IMR-90 (cell line): ENCODE measurements around the gene PAPPA. TPM values are rescaled to one million over a fixed set of nuclear protein-coding genes. Genes with fewer than 3 reads are reported as not detected.

Source experiments
- ATAC-seq: fragments of 200-7000 bp; cut with Tn5 transposase; 2 replicates; pipeline ENCODE4 v1.9.1; 2020; ENCODE audit warnings: low read depth, mild to moderate bottlenecking, moderate library complexity
- BruUV-seq: library from RNA; stranded (reverse); fragments of 400-500 nt; replicated peaks from 2 replicates; lab custom pipeline; 2021; lab: Mats Ljungman, UMichigan
- CTCF ChIA-PET: fragments of 300-600 bp; formaldehyde crosslinking; extraction: SDS; loops from one replicate; lab custom pipeline; 2021; ENCODE audit warnings: antibody characterized with exemption; lab: Yijun Ruan, JAX
- POLR2A ChIA-PET: fragments of 300-600 bp; sonication (Branson Sonifier 250); formaldehyde crosslinking; loops from one replicate; lab custom pipeline; 2022; ENCODE audit warnings: antibody characterized with exemption; ENCODE audit not compliant: unreplicated experiment; lab: Charles Lee
- DNase-seq: peaks from one replicate; pipeline ENCODE4 v3.0.0; 2013
- H2AFZ ChIP-seq: replicated peaks from 2 replicates; pipeline ENCODE3; 2013; ENCODE audit warnings: low read length, mild to moderate bottlenecking; ENCODE audit not compliant: poor library complexity
- H2AK5ac ChIP-seq: 2 replicates; pipeline ENCODE4 v1.6.1; 2013; ENCODE audit warnings: low read depth, low read length, inconsistent platforms
- H2AK9ac ChIP-seq: replicated peaks from 2 replicates; pipeline ENCODE3; 2013; ENCODE audit warnings: mild to moderate bottlenecking, low read depth, low read length, moderate library complexity; ENCODE audit not compliant: poor library complexity
- H2BK120ac ChIP-seq: 2 replicates; pipeline ENCODE4 v1.6.1; 2013; ENCODE audit warnings: low read depth, low read length, inconsistent platforms
- H2BK15ac ChIP-seq: 3 replicates; pipeline ENCODE4 v1.6.1; 2013; ENCODE audit warnings: low read depth, low read length, inconsistent platforms
- H2BK20ac ChIP-seq: 2 replicates; pipeline ENCODE4 v1.6.1; 2013; ENCODE audit warnings: low read depth, mild to moderate bottlenecking, inconsistent platforms, low read length, moderate library complexity
- H2BK5ac ChIP-seq: 2 replicates; pipeline ENCODE4 v1.6.1; 2013; ENCODE audit warnings: mild to moderate bottlenecking, low read depth, low read length, inconsistent platforms; ENCODE audit not compliant: poor library complexity, severe bottlenecking
- H3K14ac ChIP-seq: replicated peaks from 2 replicates; pipeline ENCODE4 v1.6.1; 2013; ENCODE audit warnings: low read depth, low read length, inconsistent platforms
- H3K18ac ChIP-seq: 2 replicates; pipeline ENCODE4 v1.6.1; 2013; ENCODE audit warnings: low read depth, low read length, control low read depth
- H3K23ac ChIP-seq: 2 replicates; pipeline ENCODE4 v1.6.1; 2013; ENCODE audit warnings: low read depth, low read length, inconsistent platforms
- H3K27ac ChIP-seq: 2 replicates; pipeline ENCODE4 v1.5.1; 2013; ENCODE audit warnings: mild to moderate bottlenecking, control low read depth, low read length; ENCODE audit not compliant: insufficient read depth
- H3K27me3 ChIP-seq: 2 replicates; pipeline ENCODE4 v1.6.1; 2013; ENCODE audit warnings: low read length; ENCODE audit not compliant: control insufficient read depth, insufficient read depth
- H3K36me3 ChIP-seq: 2 replicates; pipeline ENCODE4 v1.6.1; 2013; ENCODE audit warnings: low read length, mixed read lengths; ENCODE audit not compliant: control insufficient read depth, insufficient read depth
- H3K4ac ChIP-seq: 2 replicates; pipeline ENCODE4 v1.6.1; 2013; ENCODE audit warnings: low read depth, low read length, inconsistent platforms
- H3K4me1 ChIP-seq: 2 replicates; pipeline ENCODE4 v1.6.1; 2013; ENCODE audit warnings: low read length, mixed read lengths; ENCODE audit not compliant: control insufficient read depth, insufficient read depth
- H3K4me2 ChIP-seq: 2 replicates; pipeline ENCODE4 v1.6.1; 2013; ENCODE audit warnings: low read depth, mild to moderate bottlenecking, control low read depth, low read length, moderate library complexity
- H3K4me3 ChIP-seq: 2 replicates; pipeline ENCODE4 v1.5.1; 2013; ENCODE audit warnings: low read depth, mild to moderate bottlenecking, control low read depth, low read length, moderate library complexity; ENCODE audit not compliant: insufficient read depth
- H3K56ac ChIP-seq: 2 replicates; pipeline ENCODE4 v1.6.1; 2013; ENCODE audit warnings: low read length, inconsistent platforms; ENCODE audit not compliant: insufficient read depth; ENCODE audit errors: extremely low read depth
- H3K79me1 ChIP-seq, 2 experiments: 2 replicates each; pipeline ENCODE4 v1.6.1; 2013; ENCODE audit warnings: low read length in 2 of 2, inconsistent platforms in 1 of 2, low read depth in 1 of 2
- H3K9ac ChIP-seq: 2 replicates; pipeline ENCODE4 v1.6.1; 2013; ENCODE audit warnings: low read depth, low read length, control low read depth
- H3K9me1 ChIP-seq: 2 replicates; pipeline ENCODE4 v1.6.1; 2013; ENCODE audit warnings: low read length, inconsistent platforms; ENCODE audit not compliant: insufficient read depth
- H3K9me3 ChIP-seq: 2 replicates; pipeline ENCODE4 v1.6.1; 2013; ENCODE audit warnings: low read length; ENCODE audit not compliant: control insufficient read depth, insufficient read depth
- H4K20me1 ChIP-seq: 2 replicates; pipeline ENCODE4 v1.6.1; 2013; ENCODE audit warnings: low read length, inconsistent platforms; ENCODE audit not compliant: insufficient read depth
- H4K5ac ChIP-seq: 2 replicates; pipeline ENCODE4 v1.6.1; 2013; ENCODE audit warnings: mild to moderate bottlenecking, low read depth, low read length, control low read depth
- H4K8ac ChIP-seq, 2 experiments: 2 replicates each; pipeline ENCODE4 v1.6.1; 2013; ENCODE audit warnings: low read depth in 2 of 2, low read length in 2 of 2, control low read depth in 1 of 2, inconsistent platforms in 1 of 2
- H4K91ac ChIP-seq: 2 replicates; pipeline ENCODE4 v1.6.1; 2013; ENCODE audit warnings: low read depth, low read length, inconsistent platforms; ENCODE audit not compliant: insufficient read depth
- CEBPB ChIP-seq: IDR thresholded peaks from 2 replicates; pipeline ENCODE4 v1.6.1; 2012; ENCODE audit warnings: low read depth, low read length, improper control_type of control experiment
- CHD1 ChIP-seq: IDR thresholded peaks from 2 replicates; pipeline ENCODE4 v1.6.1; 2012; ENCODE audit warnings: low read depth, low read length, improper control_type of control experiment
- MAFK ChIP-seq: IDR thresholded peaks from 2 replicates; pipeline ENCODE4 v1.6.1; 2012; ENCODE audit warnings: low read depth, low read length, improper control_type of control experiment
- MAZ ChIP-seq: IDR thresholded peaks from 2 replicates; pipeline ENCODE4 v1.6.1; 2012; ENCODE audit warnings: low read depth, mild to moderate bottlenecking, low read length, improper control_type of control experiment, moderate library complexity, borderline replicate concordance
- NFE2L2 ChIP-seq: fragments of 150-350 bp; IDR thresholded peaks from 2 replicates; pipeline ENCODE4 v1.6.1; 2016; ENCODE audit warnings: low read depth, mild to moderate bottlenecking, low read length
- RAD21 ChIP-seq: IDR thresholded peaks from 2 replicates; pipeline ENCODE4 v1.6.1; 2012; ENCODE audit warnings: low read length, improper control_type of control experiment
- WGBS, 2 experiments: methylation state at CpG; one replicate each; pipeline versions ENCODE4 v1.1.5 to v1.1.7; 2013; ENCODE audit warnings: missing lambda C conversion rate in 2 of 2; ENCODE audit not compliant: insufficient read length in 1 of 2; ENCODE audit errors: extremely low coverage in 2 of 2; 5-methylcytosine and 5-hydroxymethylcytosine counted together
- dilution Hi-C: fragments of 300-500 bp; cut with HindIII; formaldehyde crosslinking; loops from one replicate; pipeline ENCODE4 v1.14.3; 2018; ENCODE audit warnings: low sequenced_read_pairs; ENCODE audit not compliant: unreplicated experiment
- in situ Hi-C: fragments of 300-500 bp; cut with MboI; formaldehyde crosslinking; loops from 3 replicates; pipeline ENCODE4 v1.14.3; 2019; ENCODE audit warnings: low sequenced_read_pairs, inconsistent platforms, mixed read lengths
- intact Hi-C: fragments of 100-400 bp; cut with micrococcal nuclease; formaldehyde crosslinking; loops from 2 replicates; pipeline ENCODE4 v1.10.0; 2022
- polyA plus RNA-seq, 3 experiments: library from polyadenylated mRNA; depleted of rRNA; stranded (reverse); fragments of >200 nt; gene quantifications; 2 replicates each; pipeline ENCODE4 v1.2.3, GENCODE V29; 2012; ENCODE audit warnings: low replicate concordance in 1 of 3
- total RNA-seq: library from RNA; depleted of rRNA; stranded (reverse); fragments of >200 nt; gene quantifications from 2 replicates; pipeline ENCODE4 v1.2.3, GENCODE V29; 2012

PAPPA gene
- total and polyA plus RNA-seq, 2 of the 4 experiments (the other 2 are of a cell fraction): 8.3 to 12.4 TPM

GRCh38 chr9:116406469-116406868 lies 252.9 kb downstream of the PAPPA start:
- H2BK120ac ChIP-seq: no peak overlapping the region
- H2AK9ac ChIP-seq: no peak overlapping the region
- H3K27ac ChIP-seq: no peak overlapping the region
- dilution Hi-C loops (no loop called here), intact Hi-C loops (loop anchor here (10.0 kb wide), 1 partner anchor 248 kb away; no protein-coding TSS in a partner anchor), in situ Hi-C loops (no loop called here)
- H3K18ac ChIP-seq: no peak overlapping the region
- no peaks in the 10 kb centered on the region for H4K20me1 ChIP-seq
- ChIA-PET CTCF (no interaction called here), POLR2A (no interaction called here)
- no peak overlapping the region for H2AFZ ChIP-seq
- no peak overlapping the region for H4K8ac ChIP-seq
- no peak overlapping the region for H3K56ac ChIP-seq
- no peak overlapping the region for H4K91ac ChIP-seq
- H3K27me3 ChIP-seq: no peaks in the 10 kb centered on the region; the same call in 1 of the 2 replicates
- BruUV-seq: no TSS peak
- H3K9ac ChIP-seq: no peak overlapping the region
- no peak for TF ChIP-seq MAFK
- no peak for TF ChIP-seq CEBPB
- no peak for TF ChIP-seq RAD21
- TF ChIP-seq NFE2L2: no peak
- TF ChIP-seq CHD1: no peak
- no peak for TF ChIP-seq MAZ
- no peak overlapping the region for H3K4me2 ChIP-seq
- no CpG with 5 or more reads among the region's 2 CpGs for WGBS, 2 experiments
- H3K9me3 ChIP-seq: no peaks in the 10 kb centered on the region
- no peak overlapping the region for H2AK5ac ChIP-seq
- no peak overlapping the region for H3K4ac ChIP-seq
- H3K9me1 ChIP-seq: no peaks in the 10 kb centered on the region
- no peak overlapping the region for H3K14ac ChIP-seq
- H2BK20ac ChIP-seq: no peak overlapping the region
- H2BK15ac ChIP-seq: no peak overlapping the region
- H3K36me3 ChIP-seq: no peaks in the 10 kb centered on the region
- H3K4me3 ChIP-seq: no peak overlapping the region
- ATAC-seq (no peak), DNase-seq (no peak)
- H4K5ac ChIP-seq: no peak overlapping the region
- H3K23ac ChIP-seq: no peak overlapping the region
- H3K79me1 ChIP-seq: no peaks in the 10 kb centered on the region
- H2BK5ac ChIP-seq: no peak overlapping the region
- H3K4me1 ChIP-seq: no peaks in the 10 kb centered on the region
